Measurements from ENCODE around the gene TMEM235. TPM values are rescaled to one million over a fixed set of nuclear protein-coding genes. Genes with fewer than 3 reads are reported as not detected.

TMEM235 gene
- total RNA-seq, 1 donor, result not detected

DNA sequence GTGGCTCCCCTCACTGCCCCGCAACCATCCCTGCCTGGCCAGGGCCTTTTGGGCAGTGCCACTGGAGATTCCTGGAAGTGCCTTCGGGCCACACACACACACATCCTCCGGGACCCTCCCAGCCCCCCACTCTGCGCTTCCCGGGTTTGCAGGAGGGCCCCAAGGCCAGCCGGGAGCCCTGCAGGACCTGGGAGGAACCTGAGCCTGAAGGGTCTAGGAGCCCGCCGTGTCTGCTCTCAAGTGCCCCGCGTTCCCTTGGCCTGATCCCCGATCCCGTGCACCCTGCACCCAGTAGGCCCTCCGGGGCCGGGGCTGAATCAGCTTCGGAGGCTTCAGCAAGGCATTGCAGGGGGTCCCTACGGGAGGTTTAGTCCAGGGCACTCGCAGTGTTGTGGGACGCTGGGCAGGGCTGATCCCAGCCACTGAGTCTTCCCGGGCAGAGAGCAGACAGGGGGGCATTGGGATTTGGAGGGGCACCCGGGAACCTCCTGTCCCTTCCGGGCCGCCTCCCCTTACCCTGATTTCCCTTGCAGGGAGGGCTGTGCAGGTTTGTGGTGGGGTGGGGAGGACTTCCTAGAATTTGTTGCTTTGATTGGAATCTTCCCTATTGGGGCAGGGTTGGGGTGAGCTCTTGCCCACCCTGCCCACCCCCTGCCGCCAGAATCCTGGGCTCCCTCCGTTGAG lies 36.9 kb downstream of the TMEM235 start:
- peak overlapping the region; percentile 18 for H3K4me3 ChIP-seq (ENCODE audit: low read depth, low read length)
- DNase-seq (ENCODE audit: low read depth), result no peak
- TF ChIP-seq, protein P1, sequence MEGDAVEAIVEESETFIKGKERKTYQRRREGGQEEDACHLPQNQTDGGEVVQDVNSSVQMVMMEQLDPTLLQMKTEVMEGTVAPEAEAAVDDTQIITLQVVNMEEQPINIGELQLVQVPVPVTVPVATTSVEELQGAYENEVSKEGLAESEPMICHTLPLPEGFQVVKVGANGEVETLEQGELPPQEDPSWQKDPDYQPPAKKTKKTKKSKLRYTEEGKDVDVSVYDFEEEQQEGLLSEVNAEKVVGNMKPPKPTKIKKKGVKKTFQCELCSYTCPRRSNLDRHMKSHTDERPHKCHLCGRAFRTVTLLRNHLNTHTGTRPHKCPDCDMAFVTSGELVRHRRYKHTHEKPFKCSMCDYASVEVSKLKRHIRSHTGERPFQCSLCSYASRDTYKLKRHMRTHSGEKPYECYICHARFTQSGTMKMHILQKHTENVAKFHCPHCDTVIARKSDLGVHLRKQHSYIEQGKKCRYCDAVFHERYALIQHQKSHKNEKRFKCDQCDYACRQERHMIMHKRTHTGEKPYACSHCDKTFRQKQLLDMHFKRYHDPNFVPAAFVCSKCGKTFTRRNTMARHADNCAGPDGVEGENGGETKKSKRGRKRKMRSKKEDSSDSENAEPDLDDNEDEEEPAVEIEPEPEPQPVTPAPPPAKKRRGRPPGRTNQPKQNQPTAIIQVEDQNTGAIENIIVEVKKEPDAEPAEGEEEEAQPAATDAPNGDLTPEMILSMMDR (IDR thresholded peaks at IDR 0.05; ENCODE audit: insufficient read depth, low read depth, low read length), result no peak

DNA sequence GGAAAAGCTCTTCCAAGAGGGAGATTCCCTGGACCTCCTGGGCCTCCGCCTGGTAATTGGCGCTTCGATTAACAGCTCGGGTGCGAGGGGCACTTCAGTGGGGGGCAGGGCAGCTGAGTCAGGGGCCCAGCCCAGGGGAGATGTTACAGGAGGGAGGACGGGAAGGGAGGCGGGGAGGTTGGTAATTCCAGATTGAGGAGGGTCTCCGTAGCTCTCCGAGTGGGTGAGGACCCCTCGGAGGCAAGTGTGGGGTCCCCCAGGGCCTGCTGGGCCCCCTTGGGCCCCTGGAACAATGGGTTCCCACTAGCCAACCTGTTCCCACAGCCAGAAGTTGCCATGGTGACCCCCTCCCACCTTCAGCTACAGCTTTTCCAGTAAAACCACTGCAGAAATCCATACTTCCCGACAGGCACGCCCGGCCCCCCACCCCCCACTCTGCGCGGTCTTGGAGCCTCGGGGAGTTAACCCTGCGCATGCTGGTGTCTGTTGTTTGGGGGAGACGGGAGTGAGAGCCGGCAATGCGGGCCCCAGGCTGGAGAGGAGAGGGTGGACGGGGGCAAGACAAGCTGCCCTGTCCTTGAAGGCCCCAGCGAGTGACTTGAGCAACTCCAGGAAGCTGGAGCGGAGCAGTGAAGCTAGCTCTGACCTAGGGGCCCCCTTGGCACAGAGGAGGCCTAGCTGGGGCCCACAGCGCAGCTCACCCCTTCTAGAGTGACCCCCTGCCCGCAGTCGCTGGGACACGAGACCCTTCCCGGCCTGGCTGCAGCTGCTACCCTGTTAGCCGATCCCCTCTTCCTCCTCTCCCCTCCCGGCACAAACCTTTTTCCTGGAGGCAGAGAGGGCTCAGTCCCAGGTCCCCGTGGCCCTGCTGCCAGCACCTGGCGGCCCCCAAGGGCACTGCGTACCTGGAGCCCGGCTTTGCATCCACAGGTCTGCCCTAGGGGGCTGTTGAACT lies 37.8 kb downstream of the TMEM235 start:
- TF ChIP-seq, protein P1 (IDR thresholded peaks at IDR 0.05; ENCODE audit: insufficient read depth, low read depth, low read length), result no peak
- peak overlapping the region; percentile 18 for H3K4me3 ChIP-seq (ENCODE audit: low read depth, low read length)
- DNase-seq (ENCODE audit: low read depth), result peak; percentile 90

GRCh38 chr17:78269955-78270381 lies 38.5 kb downstream of the TMEM235 start:
- no peak for DNase-seq (ENCODE audit: low read depth)
- TF ChIP-seq, protein P1 (IDR thresholded peaks at IDR 0.05; ENCODE audit: insufficient read depth, low read depth, low read length), result no peak
- H3K4me3 ChIP-seq (ENCODE audit: low read depth, low read length), result no peak overlapping the region

DNA sequence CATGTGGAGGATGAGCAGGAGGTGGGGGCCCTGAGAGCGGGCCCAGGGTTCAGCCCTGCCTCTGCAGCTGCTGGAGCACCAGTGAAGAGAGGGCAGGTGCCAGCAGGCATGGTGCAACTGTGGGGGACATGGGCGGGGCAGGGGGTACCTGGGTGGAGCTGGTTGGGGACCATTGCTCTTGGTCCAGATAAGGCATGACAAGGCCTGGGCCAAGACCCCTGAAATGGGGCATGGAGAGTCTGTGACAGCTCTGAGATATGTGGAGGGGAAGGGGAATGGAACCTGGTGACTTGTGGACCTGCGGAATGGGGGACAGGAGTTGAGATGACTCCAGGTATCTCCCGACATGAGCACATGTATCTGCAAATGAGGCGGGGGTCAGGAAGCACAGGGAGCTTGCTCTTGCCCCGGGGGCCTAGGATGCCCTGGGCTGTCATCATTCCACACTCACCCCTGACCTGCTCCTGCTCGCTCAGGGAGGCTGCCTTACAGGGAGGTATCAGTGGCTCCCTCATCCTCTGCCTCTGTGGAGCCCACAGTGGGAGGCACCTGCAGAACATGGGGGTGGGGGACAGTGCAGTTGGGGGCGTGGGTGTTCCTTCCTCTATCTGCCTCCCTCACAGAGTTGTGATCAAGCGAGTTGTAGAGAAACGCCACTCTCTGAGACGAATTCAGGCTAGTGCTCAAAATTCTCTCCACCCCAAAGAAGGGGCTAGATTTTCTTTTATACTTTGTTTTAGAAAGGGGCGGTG lies 40.2 kb downstream of the TMEM235 start:
- TF ChIP-seq, protein P1 (IDR thresholded peaks at IDR 0.05; ENCODE audit: insufficient read depth, low read depth, low read length), result no peak
- H3K4me3 ChIP-seq (ENCODE audit: low read depth, low read length), result no peak overlapping the region
- no peak for DNase-seq (ENCODE audit: low read depth)

DNA sequence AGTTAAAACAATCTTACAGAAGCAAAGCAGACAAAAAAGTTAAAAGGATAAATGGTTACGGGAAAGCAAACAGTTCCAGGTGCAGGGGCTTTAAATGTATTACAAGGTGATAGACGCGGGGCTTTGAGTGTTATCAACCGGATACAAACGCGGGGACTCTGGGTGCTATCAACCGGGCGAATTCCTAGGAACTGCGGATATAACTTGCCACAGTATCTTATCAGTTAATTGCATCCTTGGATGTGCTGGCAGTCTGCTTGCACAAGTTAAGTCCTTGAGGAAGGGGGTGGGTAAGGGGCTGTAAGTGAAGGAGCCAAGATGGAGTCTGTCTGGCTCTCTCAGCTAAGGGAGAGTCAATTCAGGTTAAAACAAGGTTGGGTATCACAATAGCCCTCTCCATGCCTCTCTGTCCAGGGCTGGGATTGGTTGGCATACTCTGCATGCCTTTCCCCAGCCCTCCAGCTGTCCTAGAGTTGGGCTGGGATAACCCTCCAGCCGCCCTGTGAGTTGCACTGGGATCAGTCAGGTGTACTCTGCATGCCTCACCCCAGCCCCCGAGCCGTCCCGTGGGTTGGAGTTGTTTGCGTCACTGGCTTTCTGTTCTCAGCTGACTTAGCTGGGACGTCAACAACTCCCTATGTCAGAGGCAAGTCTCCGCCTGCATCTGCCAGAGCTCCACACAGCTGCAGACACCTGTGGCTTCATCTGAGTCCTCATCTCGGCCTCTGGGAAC lies 40.9 kb downstream of the TMEM235 start:
- peak; percentile 97 for DNase-seq (ENCODE audit: low read depth)
- TF ChIP-seq, protein P1 (IDR thresholded peaks at IDR 0.05; ENCODE audit: insufficient read depth, low read depth, low read length), result no peak
- H3K4me3 ChIP-seq (ENCODE audit: low read depth, low read length), result no peak overlapping the region

DNA sequence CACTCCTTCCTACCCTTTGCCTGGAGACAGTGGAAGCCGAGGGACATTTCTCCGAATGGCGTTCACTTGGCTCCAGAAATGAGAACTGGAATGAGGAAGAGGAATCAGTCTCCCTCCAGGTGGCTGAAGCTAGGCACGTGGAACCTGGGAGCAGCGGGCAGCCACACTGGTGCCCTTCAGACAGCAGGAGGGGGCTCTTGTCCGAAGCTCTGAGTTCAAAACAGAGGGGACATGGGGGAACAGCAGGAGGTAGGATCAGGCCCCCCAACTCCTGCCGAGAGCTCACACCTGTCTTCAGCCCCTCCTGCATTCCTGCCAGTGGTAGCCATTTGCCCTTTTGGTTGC lies 41.5 kb downstream of the TMEM235 start:
- TF ChIP-seq, protein P1 (IDR thresholded peaks at IDR 0.05; ENCODE audit: insufficient read depth, low read depth, low read length), result no peak
- no peak overlapping the region for H3K4me3 ChIP-seq (ENCODE audit: low read depth, low read length)
- no peak for DNase-seq (ENCODE audit: low read depth)

Measured in fibroblast of villous mesenchyme (primary cell).